Measurements from ENCODE around the gene PEAK1. TPM values are rescaled to one million over a fixed set of nuclear protein-coding genes. Genes with fewer than 3 reads are reported as not detected.

The PEAK1 gene
- total RNA-seq, 1 donor from 2014 or later = 32.3 TPM

- H3K27ac Mint-ChIP-seq = peak overlapping the region; percentile 92
- no peaks in the 10 kb centered on the region for H3K27me3 Mint-ChIP-seq
- no peaks in the 10 kb centered on the region for H3K9me3 Mint-ChIP-seq (ENCODE audit: low read depth)
- H3K4me1 Mint-ChIP-seq (ENCODE audit: low read depth) = peaks cover 34% of the 10 kb centered on the region
- no peak for DNase-seq (ENCODE audit: low spot score, unreplicated experiment)
- H3K4me3 Mint-ChIP-seq (ENCODE audit: low read depth) = peak overlapping the region; percentile 92
- TF ChIP-seq, protein P1, sequence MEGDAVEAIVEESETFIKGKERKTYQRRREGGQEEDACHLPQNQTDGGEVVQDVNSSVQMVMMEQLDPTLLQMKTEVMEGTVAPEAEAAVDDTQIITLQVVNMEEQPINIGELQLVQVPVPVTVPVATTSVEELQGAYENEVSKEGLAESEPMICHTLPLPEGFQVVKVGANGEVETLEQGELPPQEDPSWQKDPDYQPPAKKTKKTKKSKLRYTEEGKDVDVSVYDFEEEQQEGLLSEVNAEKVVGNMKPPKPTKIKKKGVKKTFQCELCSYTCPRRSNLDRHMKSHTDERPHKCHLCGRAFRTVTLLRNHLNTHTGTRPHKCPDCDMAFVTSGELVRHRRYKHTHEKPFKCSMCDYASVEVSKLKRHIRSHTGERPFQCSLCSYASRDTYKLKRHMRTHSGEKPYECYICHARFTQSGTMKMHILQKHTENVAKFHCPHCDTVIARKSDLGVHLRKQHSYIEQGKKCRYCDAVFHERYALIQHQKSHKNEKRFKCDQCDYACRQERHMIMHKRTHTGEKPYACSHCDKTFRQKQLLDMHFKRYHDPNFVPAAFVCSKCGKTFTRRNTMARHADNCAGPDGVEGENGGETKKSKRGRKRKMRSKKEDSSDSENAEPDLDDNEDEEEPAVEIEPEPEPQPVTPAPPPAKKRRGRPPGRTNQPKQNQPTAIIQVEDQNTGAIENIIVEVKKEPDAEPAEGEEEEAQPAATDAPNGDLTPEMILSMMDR (IDR thresholded peaks at IDR 0.05; ENCODE audit: unreplicated experiment) = no peak
- H3K36me3 Mint-ChIP-seq (ENCODE audit: insufficient read depth) = peaks cover 7% of the 10 kb centered on the region
These were observed 350.3 kb downstream of the PEAK1 start for GRCh38 chr15:77069521-77070121.

DNA sequence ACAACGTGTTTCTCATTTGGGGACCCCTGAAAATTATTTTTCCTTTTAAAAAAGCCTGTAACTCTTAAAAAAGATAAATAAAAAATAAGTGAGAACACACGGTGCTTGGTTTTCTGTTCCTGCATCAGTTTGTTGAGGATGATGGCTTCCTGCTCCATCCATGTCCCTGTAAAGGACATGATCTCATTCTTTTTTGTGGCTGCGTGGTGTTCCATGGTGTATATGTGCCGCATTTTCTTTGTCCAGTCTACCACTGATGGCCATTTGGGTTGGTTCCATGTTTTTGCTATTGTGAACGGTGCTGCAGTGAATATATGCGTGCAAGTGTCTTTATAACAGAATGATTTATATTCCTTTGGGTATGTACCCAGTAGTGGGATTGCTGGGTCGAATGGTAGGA is 351.3 kb downstream of the PEAK1 start:
- no peak for DNase-seq (ENCODE audit: low spot score, unreplicated experiment)
- peaks cover 7% of the 10 kb centered on the region for H3K36me3 Mint-ChIP-seq (ENCODE audit: insufficient read depth)
- H3K27ac Mint-ChIP-seq = peak overlapping the region; percentile 67
- no peaks in the 10 kb centered on the region for H3K27me3 Mint-ChIP-seq
- H3K4me3 Mint-ChIP-seq (ENCODE audit: low read depth) = peak overlapping the region; percentile 42
- no peaks in the 10 kb centered on the region for H3K9me3 Mint-ChIP-seq (ENCODE audit: low read depth)
- TF ChIP-seq, protein P1 (IDR thresholded peaks at IDR 0.05; ENCODE audit: unreplicated experiment) = no peak
- peaks cover 44% of the 10 kb centered on the region for H3K4me1 Mint-ChIP-seq (ENCODE audit: low read depth)

- Mint-ChIP-seq H3K27ac (peak overlapping the region; percentile 69), H3K4me3 (ENCODE audit: low read depth) (peak overlapping the region; percentile 59), H3K4me1 (ENCODE audit: low read depth) (peaks cover 46% of the 10 kb centered on the region), H3K27me3 (no peaks in the 10 kb centered on the region), H3K36me3 (ENCODE audit: insufficient read depth) (peaks cover 7% of the 10 kb centered on the region), H3K9me3 (ENCODE audit: low read depth) (no peaks in the 10 kb centered on the region)
- TF ChIP-seq, protein P1 (IDR thresholded peaks at IDR 0.05; ENCODE audit: unreplicated experiment) = no peak
- DNase-seq (ENCODE audit: low spot score, unreplicated experiment) = no peak
These were observed 352.1 kb downstream of the PEAK1 start for GRCh38 chr15:77067691-77068367.

- TF ChIP-seq, protein P1 (IDR thresholded peaks at IDR 0.05; ENCODE audit: unreplicated experiment) = no peak
- no peak for DNase-seq (ENCODE audit: low spot score, unreplicated experiment)
- H3K27ac Mint-ChIP-seq = peak overlapping the region; percentile 69
- H3K4me1 Mint-ChIP-seq (ENCODE audit: low read depth) = peaks cover 49% of the 10 kb centered on the region
- H3K4me3 Mint-ChIP-seq (ENCODE audit: low read depth) = peak overlapping the region; percentile 48
- peaks cover 7% of the 10 kb centered on the region for H3K36me3 Mint-ChIP-seq (ENCODE audit: insufficient read depth)
- no peaks in the 10 kb centered on the region for H3K9me3 Mint-ChIP-seq (ENCODE audit: low read depth)
- H3K27me3 Mint-ChIP-seq = no peaks in the 10 kb centered on the region
These were observed 352.8 kb downstream of the PEAK1 start for GRCh38 chr15:77066971-77067690.

DNA sequence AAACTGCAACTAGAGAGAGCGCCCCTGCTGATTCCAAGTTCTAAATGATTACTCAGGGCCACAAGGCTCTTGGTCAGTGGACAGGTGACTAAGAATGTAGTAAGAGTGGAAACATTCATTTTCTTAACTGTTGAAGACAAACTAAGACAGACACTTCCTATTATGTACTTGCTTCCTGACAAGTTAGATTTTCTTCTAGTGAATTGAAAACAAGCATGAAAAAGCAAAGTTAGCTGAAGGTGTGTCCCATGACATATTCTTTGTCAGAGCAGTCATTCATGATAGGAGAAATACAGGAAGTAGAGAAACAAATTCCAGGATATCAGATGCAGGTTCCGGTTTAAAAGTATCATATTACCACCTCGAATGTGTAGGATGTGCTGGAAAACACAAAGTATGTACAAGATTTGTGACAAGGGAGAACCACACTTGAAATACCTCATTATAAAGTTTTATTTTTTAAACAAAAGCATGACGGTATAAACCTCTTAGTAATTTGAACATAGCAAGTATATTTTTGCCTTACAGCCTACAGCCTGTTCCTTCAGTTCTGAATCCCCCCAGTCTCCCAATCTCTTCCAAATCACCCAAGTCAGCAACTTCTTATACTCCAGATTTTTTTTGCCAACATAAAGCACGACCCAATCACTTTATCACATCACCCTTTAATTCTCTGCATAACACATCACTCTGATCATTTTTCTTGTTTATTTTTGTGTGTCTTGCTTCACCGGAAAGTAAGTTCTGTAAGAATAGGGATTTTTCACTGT is 355.2 kb downstream of the PEAK1 start:
- TF ChIP-seq, protein P1 (IDR thresholded peaks at IDR 0.05; ENCODE audit: unreplicated experiment) = no peak
- no peaks in the 10 kb centered on the region for H3K9me3 Mint-ChIP-seq (ENCODE audit: low read depth)
- no peak for DNase-seq (ENCODE audit: low spot score, unreplicated experiment)
- H3K4me3 Mint-ChIP-seq (ENCODE audit: low read depth) = no peak overlapping the region
- peaks cover 61% of the 10 kb centered on the region for H3K4me1 Mint-ChIP-seq (ENCODE audit: low read depth)
- no peaks in the 10 kb centered on the region for H3K27me3 Mint-ChIP-seq
- peaks cover 7% of the 10 kb centered on the region for H3K36me3 Mint-ChIP-seq (ENCODE audit: insufficient read depth)
- peak overlapping the region; percentile 1 for H3K27ac Mint-ChIP-seq

Data from progenitor cell of endocrine pancreas (in vitro differentiated cells).